DMS 273 treated with DMSO at 0.1 percent for 48 hours (cell line): ENCODE measurements around the gene RNF223.
"Not testable (repeated sequence)": the region's sequence is repeated elsewhere in the genome, so short reads cannot be mapped to it uniquely, and the experiment has no call there.

Experiments
- DNase-seq: peaks from one replicate; lab custom pipeline; 2025; lab: John Stamatoyannopoulos, UW

Gene RNF223

DNA sequence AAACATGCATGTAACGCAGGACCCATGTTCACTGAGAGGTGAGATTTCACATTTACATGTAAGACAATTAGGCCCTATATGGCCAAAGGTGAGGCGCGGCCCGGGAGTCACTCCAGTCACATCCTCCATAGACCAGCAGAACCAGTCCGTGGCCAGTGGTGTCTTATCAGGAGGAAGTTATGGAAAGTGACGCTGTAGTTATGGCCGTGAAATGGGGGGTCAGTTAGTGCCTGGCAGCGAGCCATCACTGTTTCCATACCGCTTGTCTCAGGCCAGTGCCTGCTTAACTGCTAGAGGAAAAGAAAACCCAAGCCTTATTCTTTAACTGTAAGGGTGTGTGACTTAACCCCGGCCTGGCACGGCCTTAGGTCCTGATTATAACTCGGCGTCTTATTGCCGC lies 35.6 kb upstream of the RNF223 start:
- no peak for DNase-seq

DNA sequence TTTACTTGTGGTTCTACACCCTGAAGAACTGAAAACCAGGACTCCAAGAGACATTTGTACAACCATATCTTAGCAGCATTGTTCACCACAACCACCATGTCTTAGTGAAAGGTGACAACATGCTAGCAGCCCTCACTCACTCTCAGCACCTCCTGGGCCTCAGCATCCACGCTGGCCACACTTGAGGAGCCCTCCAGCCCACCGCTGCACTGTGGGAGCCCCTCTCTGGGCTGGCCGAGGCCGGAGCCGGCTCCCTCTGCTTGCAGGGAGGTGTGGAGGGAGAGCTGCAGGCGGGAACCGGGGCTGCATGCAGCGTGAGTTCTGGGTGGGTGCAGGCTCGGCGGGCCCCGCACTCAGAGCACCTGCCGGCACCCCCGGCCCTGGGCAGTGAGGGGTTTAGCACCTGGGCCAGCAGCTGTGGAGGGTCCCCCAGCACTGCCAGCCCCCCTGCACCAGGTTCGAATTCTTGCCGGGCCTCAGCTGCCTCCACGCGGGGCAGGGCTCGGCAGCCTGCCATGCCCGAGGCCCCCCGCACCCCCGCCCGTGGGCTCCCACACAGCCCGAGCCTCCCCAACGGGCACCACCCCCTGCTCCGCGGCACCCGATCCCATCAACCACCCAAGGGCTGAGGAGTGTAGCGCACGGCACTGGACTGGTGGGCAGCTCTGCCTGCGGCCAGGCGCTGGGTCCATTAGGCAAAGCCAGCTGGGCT lies 32.6 kb upstream of the RNF223 start:
- DNase-seq: no peak

- not testable (repeated sequence) for DNase-seq
Measured at GRCh38 chr1:1104152-1104551, 30.0 kb upstream of the RNF223 start.

GRCh38 chr1:1101503-1101902 lies 27.4 kb upstream of the RNF223 start:
- no peak for DNase-seq

- no peak for DNase-seq
Measured at GRCh38 chr1:1100296-1100695, 26.2 kb upstream of the RNF223 start.

DNA sequence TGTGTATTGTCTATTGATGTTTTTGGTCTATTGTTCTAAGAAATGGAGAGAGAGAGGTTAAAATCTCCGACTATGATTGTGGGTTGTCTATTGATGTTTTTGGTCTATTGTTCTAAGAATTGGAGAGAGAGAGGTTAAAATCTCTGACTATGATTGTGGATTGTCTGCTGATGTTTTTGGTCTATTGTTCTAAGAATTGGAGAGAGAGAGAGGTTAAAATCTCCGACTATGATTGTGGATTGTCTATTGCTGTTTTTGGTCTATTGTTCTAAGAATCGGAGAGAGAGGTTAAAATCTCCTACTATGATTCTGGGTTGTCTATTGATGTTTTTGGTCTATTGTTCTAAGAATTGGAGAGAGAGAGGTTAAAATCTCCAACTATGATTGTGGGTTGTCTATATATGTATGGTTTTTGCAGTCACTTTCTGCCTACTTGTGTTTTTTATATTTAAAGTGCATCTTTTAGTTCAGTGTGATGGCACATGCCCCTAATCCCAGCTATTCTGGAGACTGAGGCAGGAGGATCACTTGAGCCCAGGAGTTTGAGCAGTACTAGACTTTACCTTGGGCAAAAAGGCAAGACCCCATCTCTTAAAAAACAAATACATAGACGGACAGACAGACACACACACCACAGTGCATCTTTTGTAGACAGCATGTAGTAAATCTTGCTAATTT lies 25.5 kb upstream of the RNF223 start:
- DNase-seq: no peak

DNA sequence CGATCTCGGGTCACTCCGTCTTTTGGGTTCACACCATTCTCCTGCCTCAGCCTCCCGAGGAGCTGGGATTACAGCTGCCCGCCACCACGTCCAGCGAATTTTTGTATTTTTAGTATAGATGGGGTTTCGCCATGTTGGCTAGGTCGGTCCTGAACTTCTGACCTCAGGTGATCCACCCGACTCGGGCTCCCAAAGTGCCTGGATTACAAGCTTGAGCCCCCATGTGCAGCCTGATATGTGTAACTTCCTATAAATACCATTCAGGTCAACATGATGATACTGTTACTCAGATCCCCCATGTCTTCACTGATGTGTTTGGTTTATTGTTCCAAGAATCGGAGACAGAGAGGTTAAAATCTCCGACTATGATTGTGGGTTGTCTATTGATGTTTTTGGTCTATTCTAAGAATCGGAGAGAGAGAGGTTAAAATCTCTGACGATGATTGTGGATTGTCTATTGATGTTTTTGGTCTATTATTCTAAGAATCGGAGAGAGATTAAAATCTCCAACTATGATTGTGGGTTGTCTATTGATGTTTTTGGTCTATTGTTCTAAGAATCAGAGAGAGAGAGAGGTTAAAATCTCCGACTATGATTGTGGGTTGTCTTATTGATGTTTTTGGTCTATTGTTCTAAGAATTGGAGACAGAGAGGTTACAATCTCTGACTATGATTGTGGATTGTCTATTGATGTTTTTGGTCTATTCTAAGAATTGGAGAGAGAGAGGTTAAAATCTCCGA lies 24.7 kb upstream of the RNF223 start:
- DNase-seq: no peak

- DNase-seq: not testable (repeated sequence)
Measured at GRCh38 chr1:1096136-1096535, 22.0 kb upstream of the RNF223 start.

DNA sequence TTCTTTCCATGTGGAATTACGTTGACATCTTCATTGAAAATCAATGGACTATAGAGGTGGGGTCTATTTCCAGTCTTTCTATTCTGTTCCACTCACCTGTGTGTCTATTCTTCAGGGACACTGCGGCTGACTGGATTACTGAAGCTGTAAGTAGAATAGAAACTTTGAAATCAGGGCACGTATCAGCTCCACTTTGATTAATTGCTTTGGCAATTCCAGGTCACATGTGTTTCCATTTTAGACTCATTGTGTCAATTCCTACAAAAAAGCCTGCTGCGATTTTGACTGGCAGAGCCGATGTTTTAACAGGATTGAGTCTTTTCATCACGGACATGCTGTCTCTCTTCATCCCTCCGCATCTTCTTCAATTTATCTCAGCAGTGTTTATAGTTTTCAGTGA lies 20.9 kb upstream of the RNF223 start:
- no peak for DNase-seq

DNA sequence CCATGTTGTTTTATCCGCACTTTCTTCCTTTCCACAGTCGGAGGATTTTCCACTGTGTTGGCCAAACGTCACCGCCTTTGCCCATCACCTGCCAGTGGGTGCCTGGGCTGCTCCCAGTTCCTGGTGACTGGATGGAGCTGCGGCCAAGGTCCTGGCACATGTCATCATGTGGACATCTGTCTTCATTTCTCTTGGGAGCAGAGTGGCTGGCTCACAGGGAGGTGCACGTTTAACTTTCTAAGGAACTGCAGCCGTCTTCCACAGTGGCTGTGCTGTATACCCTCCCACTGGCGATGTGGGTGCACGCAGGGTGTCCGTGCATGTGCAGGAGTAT lies 19.5 kb upstream of the RNF223 start:
- DNase-seq: no peak

- no peak for DNase-seq
Measured at GRCh38 chr1:1092894-1093609, 18.9 kb upstream of the RNF223 start.

DNA sequence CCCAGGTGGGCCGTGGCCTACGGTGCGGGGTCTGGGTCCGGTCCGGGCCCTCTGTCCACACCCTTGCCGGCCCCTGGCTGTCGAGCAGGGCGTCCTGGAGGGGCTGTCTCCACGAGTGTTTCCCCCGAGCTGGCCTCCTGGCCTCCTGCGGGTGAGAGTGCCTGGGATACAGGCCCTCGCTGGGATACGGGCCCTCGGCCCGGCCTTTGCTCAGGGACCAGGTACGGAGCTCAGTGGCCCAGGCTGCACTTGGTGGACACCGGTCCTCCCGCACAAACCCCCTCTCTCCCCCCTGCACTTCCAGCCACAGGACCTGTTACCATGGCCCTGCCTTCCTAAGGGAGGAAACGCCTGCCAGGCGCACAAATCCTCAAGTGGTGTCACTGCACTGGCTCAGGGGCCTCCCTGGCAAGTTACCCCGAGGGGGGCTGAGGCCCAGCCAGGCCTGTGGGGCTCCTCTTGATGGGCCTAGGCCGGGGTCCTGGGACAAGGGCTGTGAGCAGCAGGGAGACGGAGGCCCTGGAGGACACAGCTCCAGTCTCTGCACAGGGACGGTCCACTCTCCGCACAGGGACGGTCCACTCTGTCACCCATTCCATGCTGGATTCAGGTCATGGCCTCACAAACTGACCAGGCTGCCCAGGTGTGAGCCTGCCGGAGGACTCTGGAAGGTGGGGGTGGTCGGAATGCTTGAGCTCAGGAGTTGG lies 18.2 kb upstream of the RNF223 start:
- DNase-seq: no peak

DNA sequence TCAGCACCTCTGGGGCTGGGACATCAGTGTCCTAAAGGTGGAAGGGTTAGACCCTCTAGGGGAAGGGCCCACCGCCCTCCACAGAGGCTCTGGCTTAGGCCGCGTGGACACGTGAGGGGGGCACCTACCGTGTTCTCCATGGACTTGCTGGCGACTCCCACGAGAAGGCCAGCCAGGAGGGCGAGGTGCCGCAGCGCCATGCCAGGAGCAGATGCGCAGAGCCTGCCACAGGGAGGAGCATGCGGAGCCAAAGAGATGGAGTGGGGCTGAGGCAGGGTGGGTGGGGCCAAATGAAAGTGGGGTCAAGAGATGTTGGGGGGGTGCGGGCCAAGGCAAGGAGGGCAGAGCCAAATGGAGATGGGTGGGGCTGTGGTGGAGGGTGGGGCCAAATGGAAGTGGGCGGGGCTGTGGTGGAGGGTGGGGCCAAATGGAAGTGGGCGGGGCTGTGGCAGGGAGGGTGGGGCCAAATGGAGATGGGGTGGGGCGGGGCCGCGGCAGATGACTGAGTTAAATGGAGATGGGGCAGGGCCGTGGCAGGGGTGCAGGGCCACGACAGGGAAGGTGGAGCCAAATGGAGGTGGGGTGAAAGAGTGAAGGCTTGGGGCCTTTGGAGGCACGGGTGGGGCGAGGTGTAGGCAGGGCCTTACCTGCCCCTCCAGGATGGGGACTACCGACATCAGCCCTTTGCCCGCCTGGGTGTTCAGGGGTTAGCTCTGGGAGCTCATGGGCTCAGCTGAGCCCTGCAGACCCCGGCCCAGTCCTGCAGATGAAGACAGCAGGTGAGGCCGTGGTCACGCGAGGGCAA lies 17.4 kb upstream of the RNF223 start:
- no peak for DNase-seq

- DNase-seq: no peak
Measured at GRCh38 chr1:1090424-1091343, 16.6 kb upstream of the RNF223 start.

DNA sequence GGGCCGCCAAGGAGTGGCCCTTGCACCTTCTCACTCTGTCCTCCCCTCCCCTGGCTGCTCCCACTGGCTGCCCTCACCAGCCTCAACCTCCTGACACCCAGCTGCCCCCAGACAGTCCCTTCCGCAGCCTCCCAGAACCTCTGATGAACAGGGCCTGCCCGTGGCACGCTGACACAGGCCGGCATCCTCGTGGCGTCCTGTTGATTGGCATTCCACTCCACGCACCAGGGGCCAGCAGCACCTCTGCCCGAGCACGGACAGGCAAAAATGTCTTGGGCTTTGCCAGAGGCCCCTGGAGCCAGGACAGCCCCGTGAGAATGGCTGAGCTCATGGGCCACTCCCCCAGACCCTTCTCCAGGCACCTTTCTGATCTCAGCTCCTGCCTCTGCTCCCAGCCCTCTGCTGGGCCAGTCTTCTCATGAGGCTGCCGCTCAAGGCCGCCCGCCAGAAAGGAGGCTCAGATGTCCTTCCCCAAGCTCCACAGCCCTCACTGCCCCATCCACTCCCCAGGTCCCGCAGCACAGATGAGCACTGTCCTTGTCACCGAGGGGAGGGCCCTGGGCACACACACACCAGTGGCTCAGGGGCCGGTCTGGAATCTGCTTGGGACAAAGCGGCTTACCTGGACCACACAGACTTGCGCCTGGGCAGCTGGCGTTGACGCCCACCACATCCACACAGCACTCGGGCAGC lies 15.8 kb upstream of the RNF223 start:
- DNase-seq: no peak

GRCh38 chr1:1088801-1089680 lies 14.9 kb upstream of the RNF223 start:
- no peak for DNase-seq

DNA sequence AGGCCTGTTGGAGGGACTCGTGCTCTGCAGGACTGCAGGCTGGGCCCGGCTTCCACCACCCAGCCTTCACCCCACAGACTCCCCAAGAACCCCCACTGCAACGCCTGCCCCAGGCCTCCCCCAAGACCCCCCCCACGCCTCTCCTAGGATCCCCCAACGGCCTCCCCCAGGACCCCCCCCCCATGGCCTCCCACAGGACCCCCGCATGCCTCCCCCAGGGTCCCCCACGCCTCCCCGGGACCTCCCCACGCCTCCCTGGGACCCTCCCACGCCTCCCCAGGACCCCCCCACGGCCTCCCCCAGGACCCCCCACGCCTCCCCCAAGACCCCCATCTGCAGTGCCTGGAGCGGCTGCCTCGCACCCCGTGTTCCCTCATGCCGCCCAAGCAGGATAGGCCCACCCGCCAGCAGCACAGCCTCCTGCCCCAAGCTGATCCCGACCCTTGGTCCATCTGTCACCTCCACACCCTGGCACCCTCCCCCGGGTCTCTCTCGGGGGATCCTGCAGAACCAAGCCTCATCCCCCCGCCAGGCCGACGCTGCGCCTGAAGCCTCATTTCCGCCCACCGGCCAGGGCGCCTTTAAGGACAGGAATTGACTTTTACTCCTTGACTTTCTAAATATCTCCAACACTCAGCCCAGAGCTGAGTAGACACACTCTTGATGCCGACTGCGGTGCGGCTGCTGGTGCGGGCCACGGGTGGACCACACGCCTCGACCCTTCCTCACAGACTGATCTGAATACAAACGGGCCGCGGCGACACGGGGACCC lies 14.1 kb upstream of the RNF223 start:
- DNase-seq: no peak
